ENCODE measurements around the gene TNRC18.

DNA sequence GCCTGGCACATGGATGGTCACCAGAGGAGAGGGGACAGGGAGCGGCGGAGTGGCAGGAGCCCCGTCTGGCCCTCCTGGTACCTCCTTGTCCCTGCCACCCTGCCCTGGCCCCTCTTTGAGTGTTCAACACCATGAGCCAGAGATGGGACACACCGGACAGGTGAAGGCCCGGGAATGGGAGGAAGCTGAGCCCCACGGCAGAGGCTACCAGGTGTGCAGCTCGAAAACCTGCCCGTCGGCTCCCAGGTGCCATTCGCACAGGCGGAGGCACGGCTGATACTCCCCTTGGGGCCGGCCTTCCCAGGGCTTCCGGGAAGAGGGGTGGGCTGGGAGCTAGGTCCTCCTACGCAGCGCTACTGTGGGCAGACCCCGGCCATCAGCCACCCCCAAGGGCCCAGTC lies 44.1 kb downstream of the TNRC18 start:
- TF ChIP-seq, protein P1, sequence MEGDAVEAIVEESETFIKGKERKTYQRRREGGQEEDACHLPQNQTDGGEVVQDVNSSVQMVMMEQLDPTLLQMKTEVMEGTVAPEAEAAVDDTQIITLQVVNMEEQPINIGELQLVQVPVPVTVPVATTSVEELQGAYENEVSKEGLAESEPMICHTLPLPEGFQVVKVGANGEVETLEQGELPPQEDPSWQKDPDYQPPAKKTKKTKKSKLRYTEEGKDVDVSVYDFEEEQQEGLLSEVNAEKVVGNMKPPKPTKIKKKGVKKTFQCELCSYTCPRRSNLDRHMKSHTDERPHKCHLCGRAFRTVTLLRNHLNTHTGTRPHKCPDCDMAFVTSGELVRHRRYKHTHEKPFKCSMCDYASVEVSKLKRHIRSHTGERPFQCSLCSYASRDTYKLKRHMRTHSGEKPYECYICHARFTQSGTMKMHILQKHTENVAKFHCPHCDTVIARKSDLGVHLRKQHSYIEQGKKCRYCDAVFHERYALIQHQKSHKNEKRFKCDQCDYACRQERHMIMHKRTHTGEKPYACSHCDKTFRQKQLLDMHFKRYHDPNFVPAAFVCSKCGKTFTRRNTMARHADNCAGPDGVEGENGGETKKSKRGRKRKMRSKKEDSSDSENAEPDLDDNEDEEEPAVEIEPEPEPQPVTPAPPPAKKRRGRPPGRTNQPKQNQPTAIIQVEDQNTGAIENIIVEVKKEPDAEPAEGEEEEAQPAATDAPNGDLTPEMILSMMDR (IDR thresholded peaks at IDR 0.05; ENCODE audit: insufficient read depth, low read length, poor library complexity, severe bottlenecking) = no peak
- TF ChIP-seq EZH2phosphoT487 (conservative IDR thresholded peaks at IDR 0.05; ENCODE audit: low read length) = no peak

All from SU-DHL-6 (cell line).